H9 (cell line): ENCODE measurements around the gene MRGPRX2. TPM values are rescaled to one million over a fixed set of nuclear protein-coding genes. Genes with fewer than 3 reads are reported as not detected.

ENCODE experiments used
- DNase-seq: peaks from one replicate; pipeline ENCODE4 v3.0.0-alpha.2; 2017
- H2AFZ ChIP-seq: one replicate; pipeline ENCODE4 v1.6.1; 2013; ENCODE audit warnings: mild to moderate bottlenecking, low read length, control low read depth, moderate library complexity
- H2AK5ac ChIP-seq: 2 replicates; pipeline ENCODE4 v1.6.1; 2013; ENCODE audit warnings: low read length, control low read depth, mixed read lengths; ENCODE audit not compliant: insufficient read length
- H2BK120ac ChIP-seq: one replicate; pipeline ENCODE4 v1.6.1; 2013; ENCODE audit warnings: low read depth, mild to moderate bottlenecking, low read length, control low read depth, inconsistent platforms; ENCODE audit not compliant: poor library complexity, severe bottlenecking
- H2BK12ac ChIP-seq: 2 replicates; pipeline ENCODE4 v1.6.1; 2013; ENCODE audit warnings: low read length, control low read depth, mixed read lengths, low read depth; ENCODE audit not compliant: insufficient read length
- H2BK15ac ChIP-seq: 2 replicates; pipeline ENCODE4 v1.6.1; 2013; ENCODE audit warnings: low read depth, low read length, control low read depth
- H2BK20ac ChIP-seq: one replicate; pipeline ENCODE4 v1.6.1; 2013; ENCODE audit warnings: low read depth, mild to moderate bottlenecking, low read length, control low read depth, inconsistent platforms; ENCODE audit not compliant: poor library complexity, severe bottlenecking
- H2BK5ac ChIP-seq: 2 replicates; pipeline ENCODE4 v1.6.1; 2013; ENCODE audit warnings: low read length, control low read depth, mixed read lengths; ENCODE audit not compliant: insufficient read length
- H3K14ac ChIP-seq: 2 replicates; pipeline ENCODE4 v1.6.1; 2013; ENCODE audit warnings: low read length, control low read depth; ENCODE audit not compliant: insufficient read depth
- H3K18ac ChIP-seq: 2 replicates; pipeline ENCODE4 v1.6.1; 2013; ENCODE audit warnings: low read depth, mild to moderate bottlenecking, mixed read lengths, low read length, control low read depth; ENCODE audit not compliant: insufficient read length
- H3K23ac ChIP-seq: 2 replicates; pipeline ENCODE4 v1.6.1; 2013; ENCODE audit warnings: low read length, control low read depth, mixed read lengths, low read depth; ENCODE audit not compliant: insufficient read length
- H3K23me2 ChIP-seq: 2 replicates; pipeline ENCODE4 v1.6.1; 2013; ENCODE audit warnings: low read depth, mild to moderate bottlenecking, mixed read lengths, low read length, control low read depth; ENCODE audit not compliant: insufficient read length, poor library complexity, severe bottlenecking
- H3K27ac ChIP-seq: 2 replicates; pipeline ENCODE4 v1.5.1; 2013; ENCODE audit warnings: low read length, control low read depth, mixed read lengths, low read depth; ENCODE audit not compliant: insufficient read length
- H3K27me3 ChIP-seq: 2 replicates; pipeline ENCODE4 v1.6.1; 2013; ENCODE audit warnings: low read length, control low read depth, inconsistent platforms; ENCODE audit not compliant: insufficient read depth
- H3K4ac ChIP-seq: 2 replicates; pipeline ENCODE4 v1.6.1; 2013; ENCODE audit warnings: low read depth, mild to moderate bottlenecking, control low read depth, inconsistent platforms, low read length, moderate library complexity
- H3K4me1 ChIP-seq: 2 replicates; pipeline ENCODE4 v1.6.1; 2013; ENCODE audit warnings: low read length, control low read depth, inconsistent platforms; ENCODE audit not compliant: insufficient read depth
- H3K4me2 ChIP-seq: 2 replicates; pipeline ENCODE4 v1.6.1; 2013; ENCODE audit warnings: low read length, control low read depth, mixed read lengths; ENCODE audit not compliant: insufficient read length, insufficient read depth
- H3K56ac ChIP-seq: 2 replicates; pipeline ENCODE4 v1.6.1; 2013; ENCODE audit warnings: low read depth, mild to moderate bottlenecking, mixed read lengths, low read length, control low read depth; ENCODE audit not compliant: insufficient read length
- H3K79me1 ChIP-seq: 2 replicates; pipeline ENCODE4 v1.6.1; 2013; ENCODE audit warnings: low read depth, mild to moderate bottlenecking, moderate library complexity, low read length, control low read depth, inconsistent platforms; ENCODE audit not compliant: insufficient read depth, poor library complexity, severe bottlenecking
- H3K79me2 ChIP-seq: 2 replicates; pipeline ENCODE4 v1.6.1; 2013; ENCODE audit warnings: low read length, control low read depth, inconsistent platforms; ENCODE audit not compliant: insufficient read depth
- H3K9ac ChIP-seq: 2 replicates; pipeline ENCODE4 v1.6.1; 2013; ENCODE audit warnings: low read length, control low read depth, mixed read lengths; ENCODE audit not compliant: insufficient read length; ENCODE audit errors: extremely low read depth
- H3K9me3 ChIP-seq: one replicate; pipeline ENCODE4 v1.6.1; 2013; ENCODE audit warnings: low read depth, low read length, inconsistent platforms; ENCODE audit not compliant: control insufficient read depth
- H3T11ph ChIP-seq: one replicate; pipeline ENCODE4 v1.6.1; 2013; ENCODE audit warnings: mild to moderate bottlenecking, low read length, control low read depth, inconsistent platforms
- H4K20me1 ChIP-seq: one replicate; pipeline ENCODE4 v1.6.1; 2013; ENCODE audit not compliant: control insufficient read depth, insufficient read length, insufficient read depth
- H4K5ac ChIP-seq: 2 replicates; pipeline ENCODE4 v1.6.1; 2013; ENCODE audit warnings: low read depth, mild to moderate bottlenecking, mixed read lengths, low read length, control low read depth; ENCODE audit not compliant: insufficient read length
- H4K8ac ChIP-seq: replicated peaks from 2 replicates; pipeline ENCODE4 v1.6.1; 2013; ENCODE audit warnings: low read length, control low read depth, mixed read lengths, low read depth; ENCODE audit not compliant: insufficient read length
- H4K91ac ChIP-seq: 2 replicates; pipeline ENCODE4 v1.6.1; 2013; ENCODE audit warnings: low read depth, mild to moderate bottlenecking, moderate library complexity, mixed read lengths, low read length, control low read depth; ENCODE audit not compliant: insufficient read length
- H3K27ac Mint-ChIP-seq, 3 experiments: 2 replicates in 2 of 3; 3 replicates in 1 of 3; pipeline ENCODE4 v1.8.0; 2020 to 2021; ENCODE audit warnings: mixed read lengths in 3 of 3, mild to moderate bottlenecking in 1 of 3, moderate library complexity in 1 of 3
- H3K27me3 Mint-ChIP-seq: 2 replicates; pipeline ENCODE4 v1.8.0; 2021; ENCODE audit warnings: low read depth, mild to moderate bottlenecking, moderate library complexity, mixed read lengths
- H3K36me3 Mint-ChIP-seq, 3 experiments: 2 replicates in 2 of 3; 3 replicates in 1 of 3; pipeline ENCODE4 v1.8.0; 2020 to 2021; ENCODE audit warnings: low read depth in 3 of 3, mixed read lengths in 3 of 3; ENCODE audit not compliant: insufficient read depth in 1 of 3
- H3K4me1 Mint-ChIP-seq, 2 experiments: 2 replicates each; pipeline ENCODE4 v1.8.0; 2020; ENCODE audit warnings: mixed read lengths in 2 of 2
- H3K4me3 Mint-ChIP-seq, 2 experiments: 2 replicates in 1 of 2; 3 replicates in 1 of 2; pipeline ENCODE4 v1.8.0; 2020 to 2021; ENCODE audit warnings: mild to moderate bottlenecking in 2 of 2, mixed read lengths in 2 of 2, moderate library complexity in 1 of 2
- H3K9me3 Mint-ChIP-seq, 2 experiments: 2 replicates in 1 of 2; 3 replicates in 1 of 2; pipeline ENCODE4 v1.8.0; 2020; ENCODE audit warnings: mild to moderate bottlenecking in 2 of 2, mixed read lengths in 2 of 2, moderate library complexity in 1 of 2
- WGBS: extraction: QIAGEN DNeasy Blood & Tissue Kit; methylation state at CpG from one replicate; pipeline ENCODE4 v1.1.7; 2013; ENCODE audit warnings: missing lambda C conversion rate, low lambda C conversion rate, mixed read lengths; ENCODE audit not compliant: insufficient read length; ENCODE audit errors: extremely low coverage; 5-methylcytosine and 5-hydroxymethylcytosine counted together
- total RNA-seq: library from RNA; stranded (reverse); gene quantifications from 2 replicates; pipeline ENCODE4 v1.2.1, GENCODE V29; 2021
- TF ChIP-seq, protein P1 (sequence below): fragments of 200-600 bp; sonication (generic); conservative IDR thresholded peaks from 3 replicates; pipeline ENCODE4 v1.8.0; 2021; ENCODE audit warnings: antibody characterized with exemption, mild to moderate bottlenecking

MRGPRX2 gene
- total RNA-seq, 1 experiment from 2014 or later, result not detected

DNA sequence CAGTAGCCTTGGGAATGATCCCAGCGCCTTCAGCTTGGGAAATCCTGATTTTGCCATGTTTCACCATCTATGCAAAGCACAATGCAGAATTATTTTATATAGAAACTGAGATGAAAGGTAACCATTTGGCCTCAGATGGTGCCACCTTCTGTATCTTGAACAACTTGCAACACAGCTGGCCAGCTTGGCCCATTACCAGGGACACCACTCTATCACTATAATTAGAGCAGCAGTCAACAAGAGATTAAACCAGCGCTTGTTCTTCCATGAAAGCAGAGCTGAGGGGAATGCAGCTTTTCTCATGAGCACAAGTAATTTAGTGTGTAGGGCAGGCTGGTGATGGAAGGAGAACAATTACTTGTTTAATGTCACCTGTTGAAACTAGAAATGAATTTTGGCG, 49.8 kb upstream of the MRGPRX2 start:
- Histone ChIP-seq H2BK120ac (no peak overlapping the region), H2AK5ac (no peak overlapping the region), H3K14ac (no peak overlapping the region), H3K18ac (no peak overlapping the region), H3K9me3 (no peaks in the 10 kb centered on the region), H3K23ac (no peak overlapping the region), H3K27me3 (no peaks in the 10 kb centered on the region), H3K9ac (no peak overlapping the region), H3K4me1 (no peaks in the 10 kb centered on the region), H4K20me1 (no peaks in the 10 kb centered on the region), H2BK12ac (no peak overlapping the region), H3T11ph (no peak overlapping the region), H2BK5ac (no peak overlapping the region), H4K8ac (no peak overlapping the region), H3K27ac (no peak overlapping the region), H3K4ac (no peak overlapping the region), H3K79me1 (no peaks in the 10 kb centered on the region), H3K56ac (no peak overlapping the region), H2BK15ac (no peak overlapping the region), H4K91ac (no peak overlapping the region), H4K5ac (no peak overlapping the region), H3K79me2 (no peaks in the 10 kb centered on the region), H3K23me2 (no peaks in the 10 kb centered on the region), H2BK20ac (no peak overlapping the region), H3K4me2 (no peak overlapping the region), H2AFZ (no peak overlapping the region)
- no peaks in the 10 kb centered on the region for H3K9me3 Mint-ChIP-seq
- TF ChIP-seq, protein P1, sequence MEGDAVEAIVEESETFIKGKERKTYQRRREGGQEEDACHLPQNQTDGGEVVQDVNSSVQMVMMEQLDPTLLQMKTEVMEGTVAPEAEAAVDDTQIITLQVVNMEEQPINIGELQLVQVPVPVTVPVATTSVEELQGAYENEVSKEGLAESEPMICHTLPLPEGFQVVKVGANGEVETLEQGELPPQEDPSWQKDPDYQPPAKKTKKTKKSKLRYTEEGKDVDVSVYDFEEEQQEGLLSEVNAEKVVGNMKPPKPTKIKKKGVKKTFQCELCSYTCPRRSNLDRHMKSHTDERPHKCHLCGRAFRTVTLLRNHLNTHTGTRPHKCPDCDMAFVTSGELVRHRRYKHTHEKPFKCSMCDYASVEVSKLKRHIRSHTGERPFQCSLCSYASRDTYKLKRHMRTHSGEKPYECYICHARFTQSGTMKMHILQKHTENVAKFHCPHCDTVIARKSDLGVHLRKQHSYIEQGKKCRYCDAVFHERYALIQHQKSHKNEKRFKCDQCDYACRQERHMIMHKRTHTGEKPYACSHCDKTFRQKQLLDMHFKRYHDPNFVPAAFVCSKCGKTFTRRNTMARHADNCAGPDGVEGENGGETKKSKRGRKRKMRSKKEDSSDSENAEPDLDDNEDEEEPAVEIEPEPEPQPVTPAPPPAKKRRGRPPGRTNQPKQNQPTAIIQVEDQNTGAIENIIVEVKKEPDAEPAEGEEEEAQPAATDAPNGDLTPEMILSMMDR, result no peak
- no peak overlapping the region for H3K27ac Mint-ChIP-seq
- peaks cover 26% of the 10 kb centered on the region for H3K27me3 Mint-ChIP-seq
- DNase-seq, result no peak
- no peaks in the 10 kb centered on the region; a peak in 1 of 7 replicates for H3K36me3 Mint-ChIP-seq
- peaks cover 6% of the 10 kb centered on the region in 2 experiments; a peak in 3 of 4 replicates for H3K4me1 Mint-ChIP-seq
- no peak overlapping the region for H3K4me3 Mint-ChIP-seq
- no CpG with 5 or more reads among the region's 3 CpGs for WGBS
